IPS-18a (cell line): Measurements from ENCODE around the gene PIGR.

Source experiments
- H3K27ac ChIP-seq: one replicate; pipeline ENCODE4 v1.5.1; 2013; ENCODE audit warnings: low read length
- H3K27me3 ChIP-seq: one replicate; pipeline ENCODE4 v1.6.1; 2013; ENCODE audit warnings: mild to moderate bottlenecking, low read length; ENCODE audit not compliant: control insufficient read depth, insufficient read depth
- H3K36me3 ChIP-seq: one replicate; pipeline ENCODE4 v1.6.1; 2013; ENCODE audit warnings: low read depth, low read length; ENCODE audit not compliant: control insufficient read depth
- H3K4me1 ChIP-seq: one replicate; pipeline ENCODE4 v1.6.1; 2013; ENCODE audit warnings: low read depth, low read length; ENCODE audit not compliant: control insufficient read depth
- H3K4me3 ChIP-seq: one replicate; pipeline ENCODE4 v1.5.1; 2013; ENCODE audit warnings: low read length
- H3K9ac ChIP-seq: one replicate; pipeline ENCODE4 v1.6.1; 2013; ENCODE audit warnings: mild to moderate bottlenecking, low read length, moderate library complexity
- H3K9me3 ChIP-seq: one replicate; pipeline ENCODE4 v1.6.1; 2013; ENCODE audit warnings: low read depth, low read length; ENCODE audit not compliant: control insufficient read depth

The PIGR gene

GRCh38 chr1:206945779-206946178, 487 bp downstream of the PIGR start:
- no peak overlapping the region for H3K9ac ChIP-seq
- no peaks in the 10 kb centered on the region for H3K36me3 ChIP-seq
- no peaks in the 10 kb centered on the region for H3K27me3 ChIP-seq
- H3K4me1 ChIP-seq: no peaks in the 10 kb centered on the region
- H3K9me3 ChIP-seq: no peaks in the 10 kb centered on the region
- no peak overlapping the region for H3K4me3 ChIP-seq
- H3K27ac ChIP-seq: no peak overlapping the region

GRCh38 chr1:206944703-206945102, 1.6 kb downstream of the PIGR start:
- no peaks in the 10 kb centered on the region for H3K36me3 ChIP-seq
- H3K4me1 ChIP-seq: no peaks in the 10 kb centered on the region
- H3K4me3 ChIP-seq: no peak overlapping the region
- H3K27me3 ChIP-seq: no peaks in the 10 kb centered on the region
- H3K9me3 ChIP-seq: no peaks in the 10 kb centered on the region
- H3K27ac ChIP-seq: no peak overlapping the region
- no peak overlapping the region for H3K9ac ChIP-seq

- no peaks in the 10 kb centered on the region for H3K27me3 ChIP-seq
These were observed 4.4 kb downstream of the PIGR start for GRCh38 chr1:206941766-206942418.

GRCh38 chr1:206940588-206940936, 5.7 kb downstream of the PIGR start:
- no peak overlapping the region for H3K27ac ChIP-seq
- H3K27me3 ChIP-seq: no peaks in the 10 kb centered on the region
- H3K36me3 ChIP-seq: no peaks in the 10 kb centered on the region
- H3K9me3 ChIP-seq: no peaks in the 10 kb centered on the region
- H3K4me1 ChIP-seq: no peaks in the 10 kb centered on the region
- H3K9ac ChIP-seq: no peak overlapping the region
- H3K4me3 ChIP-seq: no peak overlapping the region

More at GRCh38 chr1:206941766-206942418, 4.4 kb downstream of the PIGR start:
- Histone ChIP-seq H3K36me3 (no peaks in the 10 kb centered on the region), H3K27ac (no peak overlapping the region), H3K4me3 (no peak overlapping the region), H3K9me3 (no peaks in the 10 kb centered on the region), H3K9ac (no peak overlapping the region), H3K4me1 (no peaks in the 10 kb centered on the region)

- Histone ChIP-seq H3K4me1 (no peaks in the 10 kb centered on the region), H3K4me3 (no peak overlapping the region), H3K27ac (no peak overlapping the region), H3K9me3 (no peaks in the 10 kb centered on the region), H3K9ac (no peak overlapping the region), H3K36me3 (no peaks in the 10 kb centered on the region), H3K27me3 (no peaks in the 10 kb centered on the region)
These were observed 6.3 kb downstream of the PIGR start for GRCh38 chr1:206939841-206940587.

- no peaks in the 10 kb centered on the region for H3K4me1 ChIP-seq
- H3K27ac ChIP-seq: no peak overlapping the region
- no peak overlapping the region for H3K4me3 ChIP-seq
- no peaks in the 10 kb centered on the region for H3K27me3 ChIP-seq
- no peak overlapping the region for H3K9ac ChIP-seq
- no peaks in the 10 kb centered on the region for H3K9me3 ChIP-seq
- no peaks in the 10 kb centered on the region for H3K36me3 ChIP-seq
These were observed 7.1 kb downstream of the PIGR start for GRCh38 chr1:206939131-206939530.

- Histone ChIP-seq H3K4me3 (no peak overlapping the region), H3K9ac (no peak overlapping the region), H3K36me3 (no peaks in the 10 kb centered on the region), H3K9me3 (no peaks in the 10 kb centered on the region), H3K4me1 (no peaks in the 10 kb centered on the region), H3K27me3 (no peaks in the 10 kb centered on the region), H3K27ac (no peak overlapping the region)
These were observed 8.8 kb downstream of the PIGR start for GRCh38 chr1:206937425-206937824.

- H3K4me1 ChIP-seq: no peaks in the 10 kb centered on the region
- no peak overlapping the region for H3K9ac ChIP-seq
- no peaks in the 10 kb centered on the region for H3K27me3 ChIP-seq
- H3K9me3 ChIP-seq: no peaks in the 10 kb centered on the region
- no peaks in the 10 kb centered on the region for H3K36me3 ChIP-seq
- no peak overlapping the region for H3K27ac ChIP-seq
- no peak overlapping the region for H3K4me3 ChIP-seq
These were observed 10.7 kb downstream of the PIGR start for GRCh38 chr1:206935491-206936067.

- Histone ChIP-seq H3K9me3 (no peaks in the 10 kb centered on the region), H3K36me3 (no peaks in the 10 kb centered on the region), H3K4me1 (no peaks in the 10 kb centered on the region), H3K4me3 (no peak overlapping the region), H3K9ac (no peak overlapping the region), H3K27ac (no peak overlapping the region), H3K27me3 (no peaks in the 10 kb centered on the region)
These were observed 12.8 kb downstream of the PIGR start for GRCh38 chr1:206933333-206933945.

GRCh38 chr1:206932177-206932576, 14.1 kb downstream of the PIGR start:
- H3K36me3 ChIP-seq: no peaks in the 10 kb centered on the region
- H3K4me3 ChIP-seq: no peak overlapping the region
- H3K9ac ChIP-seq: no peak overlapping the region
- H3K27me3 ChIP-seq: no peaks in the 10 kb centered on the region
- no peaks in the 10 kb centered on the region for H3K4me1 ChIP-seq
- no peaks in the 10 kb centered on the region for H3K9me3 ChIP-seq
- no peak overlapping the region for H3K27ac ChIP-seq

GRCh38 chr1:206931709-206932108, 14.6 kb downstream of the PIGR start:
- H3K4me1 ChIP-seq: no peaks in the 10 kb centered on the region

More at GRCh38 chr1:206931709-206932108, 14.6 kb downstream of the PIGR start:
- H3K9me3 ChIP-seq: no peaks in the 10 kb centered on the region
- no peak overlapping the region for H3K4me3 ChIP-seq
- H3K27ac ChIP-seq: no peak overlapping the region
- H3K27me3 ChIP-seq: no peaks in the 10 kb centered on the region
- no peak overlapping the region for H3K9ac ChIP-seq
- no peaks in the 10 kb centered on the region for H3K36me3 ChIP-seq
